Measurements from ENCODE around the gene WDR44. TPM values are rescaled to one million over a fixed set of nuclear protein-coding genes. Genes with fewer than 3 reads are reported as not detected.

WDR44 gene
- total and polyA plus RNA-seq, 10 of the 15 experiments (the other 5 are each of a cell fraction or from before 2014, with no cell fraction given) = 3.4 to 14.0 (median 11.6) TPM

DNA sequence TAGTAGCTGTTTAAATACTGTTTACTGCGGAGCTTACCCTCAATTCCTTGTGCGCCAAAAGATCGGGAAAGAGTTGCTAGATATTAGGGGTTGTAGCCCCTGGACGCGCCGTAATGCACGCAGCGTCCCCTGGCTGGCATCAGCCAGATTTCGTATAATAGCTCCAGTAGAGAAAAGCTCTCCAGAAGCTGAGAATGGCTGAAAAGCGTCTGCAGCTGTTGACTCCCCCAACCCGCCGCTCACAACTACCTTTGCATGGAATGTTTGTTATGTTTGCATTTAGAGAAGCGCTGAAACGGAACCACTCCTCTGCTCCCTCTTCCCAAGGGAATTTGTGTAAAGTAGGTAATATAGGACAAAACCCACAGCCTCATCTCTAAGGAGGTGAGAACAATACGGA is 153.4 kb downstream of the WDR44 start:
- H3K36me3 ChIP-seq (ENCODE audit: control insufficient read depth in 2 of 2, insufficient read depth in 2 of 2, low read length in 1 of 2) = no peaks in the 10 kb centered on the region
- no peaks in the 10 kb centered on the region for H3K9me3 ChIP-seq (replicated peaks; ENCODE audit: control insufficient read depth, insufficient read depth, low read length)
- 72% methylated on average over 15 of the region's 15 CpGs for WGBS (ENCODE audit: insufficient coverage, insufficient replicate concordance, low lambda C conversion rate, missing lambda C conversion rate)
- H3K27ac ChIP-seq (ENCODE audit: control insufficient read depth, insufficient read depth) = no peak overlapping the region
- peaks cover 6% of the 10 kb centered on the region; the same call in 1 of the 2 replicates for H3K4me1 ChIP-seq (ENCODE audit: control insufficient read depth, insufficient read depth, low read length)
- H3K27me3 ChIP-seq (replicated peaks in 1 of 2; ENCODE audit: control insufficient read depth in 2 of 2, insufficient read depth in 2 of 2, low read length in 1 of 2) = no peaks in the 10 kb centered on the region
- ChIA-PET SMC1A (ENCODE audit: uncharacterized antibody, unreplicated experiment) (interaction anchor here (0.8 to 1.6 kb wide), 2 partner anchors 29 to 64 kb away, joined by 3 to 4 read pairs; no protein-coding TSS in a partner anchor), RAD21 (ENCODE audit: unreplicated experiment) (no interaction called here), POLR2A (no interaction called here), CTCF (no interaction called here)
- no peak overlapping the region for H3K4me3 ChIP-seq
- intact Hi-C loops (cut with micrococcal nuclease; ENCODE audit: unreplicated experiment) (no loop called here), in situ Hi-C loops (cut with MboI) (no loop called here)
- no peak for DNase-seq (ENCODE audit: low read depth, low spot score)
- no peak overlapping the region for H3K9ac ChIP-seq (ENCODE audit: control insufficient read depth, insufficient read depth, low read length)
- FAIRE-seq = no peak
- BruUV-seq (replicated peaks) = no TSS peak
- no peak overlapping the region for H3K4me2 ChIP-seq (ENCODE audit: control insufficient read depth, insufficient read depth)
- no peak for ATAC-seq
- TF ChIP-seq, protein P1, sequence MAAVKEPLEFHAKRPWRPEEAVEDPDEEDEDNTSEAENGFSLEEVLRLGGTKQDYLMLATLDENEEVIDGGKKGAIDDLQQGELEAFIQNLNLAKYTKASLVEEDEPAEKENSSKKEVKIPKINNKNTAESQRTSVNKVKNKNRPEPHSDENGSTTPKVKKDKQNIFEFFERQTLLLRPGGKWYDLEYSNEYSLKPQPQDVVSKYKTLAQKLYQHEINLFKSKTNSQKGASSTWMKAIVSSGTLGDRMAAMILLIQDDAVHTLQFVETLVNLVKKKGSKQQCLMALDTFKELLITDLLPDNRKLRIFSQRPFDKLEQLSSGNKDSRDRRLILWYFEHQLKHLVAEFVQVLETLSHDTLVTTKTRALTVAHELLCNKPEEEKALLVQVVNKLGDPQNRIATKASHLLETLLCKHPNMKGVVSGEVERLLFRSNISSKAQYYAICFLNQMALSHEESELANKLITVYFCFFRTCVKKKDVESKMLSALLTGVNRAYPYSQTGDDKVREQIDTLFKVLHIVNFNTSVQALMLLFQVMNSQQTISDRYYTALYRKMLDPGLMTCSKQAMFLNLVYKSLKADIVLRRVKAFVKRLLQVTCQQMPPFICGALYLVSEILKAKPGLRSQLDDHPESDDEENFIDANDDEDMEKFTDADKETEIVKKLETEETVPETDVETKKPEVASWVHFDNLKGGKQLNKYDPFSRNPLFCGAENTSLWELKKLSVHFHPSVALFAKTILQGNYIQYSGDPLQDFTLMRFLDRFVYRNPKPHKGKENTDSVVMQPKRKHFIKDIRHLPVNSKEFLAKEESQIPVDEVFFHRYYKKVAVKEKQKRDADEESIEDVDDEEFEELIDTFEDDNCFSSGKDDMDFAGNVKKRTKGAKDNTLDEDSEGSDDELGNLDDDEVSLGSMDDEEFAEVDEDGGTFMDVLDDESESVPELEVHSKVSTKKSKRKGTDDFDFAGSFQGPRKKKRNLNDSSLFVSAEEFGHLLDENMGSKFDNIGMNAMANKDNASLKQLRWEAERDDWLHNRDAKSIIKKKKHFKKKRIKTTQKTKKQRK (IDR thresholded peaks at IDR 0.05; ENCODE audit: low read depth, low read length) = no peak
- TF ChIP-seq POLR2AphosphoS5 (IDR thresholded peaks at IDR 0.05; ENCODE audit: low read length) = no peak
- TF ChIP-seq, protein P2, sequence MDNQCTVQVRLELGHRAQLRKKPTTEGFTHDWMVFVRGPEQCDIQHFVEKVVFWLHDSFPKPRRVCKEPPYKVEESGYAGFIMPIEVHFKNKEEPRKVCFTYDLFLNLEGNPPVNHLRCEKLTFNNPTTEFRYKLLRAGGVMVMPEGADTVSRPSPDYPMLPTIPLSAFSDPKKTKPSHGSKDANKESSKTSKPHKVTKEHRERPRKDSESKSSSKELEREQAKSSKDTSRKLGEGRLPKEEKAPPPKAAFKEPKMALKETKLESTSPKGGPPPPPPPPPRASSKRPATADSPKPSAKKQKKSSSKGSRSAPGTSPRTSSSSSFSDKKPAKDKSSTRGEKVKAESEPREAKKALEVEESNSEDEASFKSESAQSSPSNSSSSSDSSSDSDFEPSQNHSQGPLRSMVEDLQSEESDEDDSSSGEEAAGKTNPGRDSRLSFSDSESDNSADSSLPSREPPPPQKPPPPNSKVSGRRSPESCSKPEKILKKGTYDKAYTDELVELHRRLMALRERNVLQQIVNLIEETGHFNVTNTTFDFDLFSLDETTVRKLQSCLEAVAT (IDR thresholded peaks at IDR 0.05) = no peak
- no peak for TF ChIP-seq TARDBP (IDR thresholded peaks at IDR 0.05; ENCODE audit: borderline replicate concordance)
- no peak for TF ChIP-seq MTA3 (IDR thresholded peaks at IDR 0.05; ENCODE audit: borderline replicate concordance, low read length)
- TF ChIP-seq TCF3 (IDR thresholded peaks at IDR 0.05; ENCODE audit: borderline replicate concordance, insufficient read depth, low read depth, low read length) = no peak
- TF ChIP-seq EP300 (IDR thresholded peaks at IDR 0.05; ENCODE audit: borderline replicate concordance in 1 of 2, control insufficient read depth in 1 of 2, low read depth in 2 of 2, low read length in 2 of 2) = no peak
- TF ChIP-seq KDM1A (IDR thresholded peaks at IDR 0.05; ENCODE audit: borderline replicate concordance) = no peak
- TF ChIP-seq, protein P3, sequence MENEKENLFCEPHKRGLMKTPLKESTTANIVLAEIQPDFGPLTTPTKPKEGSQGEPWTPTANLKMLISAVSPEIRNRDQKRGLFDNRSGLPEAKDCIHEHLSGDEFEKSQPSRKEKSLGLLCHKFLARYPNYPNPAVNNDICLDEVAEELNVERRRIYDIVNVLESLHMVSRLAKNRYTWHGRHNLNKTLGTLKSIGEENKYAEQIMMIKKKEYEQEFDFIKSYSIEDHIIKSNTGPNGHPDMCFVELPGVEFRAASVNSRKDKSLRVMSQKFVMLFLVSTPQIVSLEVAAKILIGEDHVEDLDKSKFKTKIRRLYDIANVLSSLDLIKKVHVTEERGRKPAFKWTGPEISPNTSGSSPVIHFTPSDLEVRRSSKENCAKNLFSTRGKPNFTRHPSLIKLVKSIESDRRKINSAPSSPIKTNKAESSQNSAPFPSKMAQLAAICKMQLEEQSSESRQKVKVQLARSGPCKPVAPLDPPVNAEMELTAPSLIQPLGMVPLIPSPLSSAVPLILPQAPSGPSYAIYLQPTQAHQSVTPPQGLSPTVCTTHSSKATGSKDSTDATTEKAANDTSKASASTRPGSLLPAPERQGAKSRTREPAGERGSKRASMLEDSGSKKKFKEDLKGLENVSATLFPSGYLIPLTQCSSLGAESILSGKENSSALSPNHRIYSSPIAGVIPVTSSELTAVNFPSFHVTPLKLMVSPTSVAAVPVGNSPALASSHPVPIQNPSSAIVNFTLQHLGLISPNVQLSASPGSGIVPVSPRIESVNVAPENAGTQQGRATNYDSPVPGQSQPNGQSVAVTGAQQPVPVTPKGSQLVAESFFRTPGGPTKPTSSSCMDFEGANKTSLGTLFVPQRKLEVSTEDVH (IDR thresholded peaks at IDR 0.05; ENCODE audit: low read depth, partially characterized antibody) = no peak
- TF ChIP-seq IKZF2 (IDR thresholded peaks at IDR 0.05) = no peak
- TF ChIP-seq RAD51 (IDR thresholded peaks at IDR 0.05) = no peak
- no peak for TF ChIP-seq SP1 (IDR thresholded peaks at IDR 0.05; ENCODE audit: low read depth, low read length)
- no peak for TF ChIP-seq CEBPB (IDR thresholded peaks at IDR 0.05; ENCODE audit: borderline replicate concordance in 1 of 2, low read depth in 2 of 2, low read length in 2 of 2)
- H3K79me2 ChIP-seq (ENCODE audit: control insufficient read depth, insufficient read depth, low read length) = peaks cover 27% of the 10 kb centered on the region
- no peaks in the 10 kb centered on the region for H4K20me1 ChIP-seq (ENCODE audit: control insufficient read depth, insufficient read depth)
- no peak overlapping the region for H2AFZ ChIP-seq (ENCODE audit: control insufficient read depth, low read depth, low read length)

All from GM12878 (cell line).